ENCODE results near the gene TNFRSF8.

The TNFRSF8 gene

GRCh38 chr1:12178511-12178910, 115.4 kb downstream of the TNFRSF8 start:
- DNase-seq: no peak

GRCh38 chr1:12179111-12179519, 116.0 kb downstream of the TNFRSF8 start:
- DNase-seq: no peak

- no peak for DNase-seq
Measured at GRCh38 chr1:12179676-12180075, 116.6 kb downstream of the TNFRSF8 start.

DNA sequence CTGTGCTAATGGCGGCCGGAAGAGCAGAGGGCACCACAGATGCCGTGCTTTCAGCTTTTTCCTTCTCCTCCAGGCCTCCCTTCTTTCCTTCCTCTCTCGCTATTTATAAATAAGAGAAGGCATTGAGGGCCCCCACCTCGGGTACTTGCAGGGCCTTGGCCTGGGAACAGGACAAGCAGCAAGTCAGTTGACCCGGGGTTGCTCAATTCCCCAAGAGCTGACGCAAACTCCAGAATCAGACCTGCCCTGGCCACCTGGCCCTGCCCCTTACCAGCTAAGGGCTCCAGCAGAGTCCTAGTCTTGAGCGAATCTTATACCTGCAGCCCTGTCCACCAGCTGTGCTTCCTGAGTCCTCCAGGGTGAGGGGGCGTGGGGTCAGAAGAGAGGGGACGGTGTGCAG, 117.2 kb downstream of the TNFRSF8 start:
- peak; percentile 82 for DNase-seq

DNA sequence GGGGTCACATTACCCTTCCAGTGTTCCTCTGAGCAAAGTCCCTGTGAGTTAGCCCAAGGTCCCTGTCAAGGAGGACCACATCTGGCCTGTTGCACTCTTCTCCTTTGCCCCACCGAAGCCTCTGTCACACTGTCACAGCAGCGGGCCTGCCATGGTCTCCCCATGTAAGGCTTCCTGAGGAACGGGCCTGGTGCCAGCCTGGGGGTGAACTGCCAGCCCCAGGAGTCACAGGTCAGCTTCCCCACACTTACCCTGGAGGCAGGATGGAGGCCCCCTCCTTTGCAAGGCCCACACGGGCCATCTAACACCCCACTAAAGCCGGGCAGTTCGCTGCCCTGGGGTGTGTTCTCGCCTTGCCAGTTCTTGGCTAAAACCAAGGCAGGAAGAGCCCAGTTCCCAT, 117.8 kb downstream of the TNFRSF8 start:
- no peak for DNase-seq

DNA sequence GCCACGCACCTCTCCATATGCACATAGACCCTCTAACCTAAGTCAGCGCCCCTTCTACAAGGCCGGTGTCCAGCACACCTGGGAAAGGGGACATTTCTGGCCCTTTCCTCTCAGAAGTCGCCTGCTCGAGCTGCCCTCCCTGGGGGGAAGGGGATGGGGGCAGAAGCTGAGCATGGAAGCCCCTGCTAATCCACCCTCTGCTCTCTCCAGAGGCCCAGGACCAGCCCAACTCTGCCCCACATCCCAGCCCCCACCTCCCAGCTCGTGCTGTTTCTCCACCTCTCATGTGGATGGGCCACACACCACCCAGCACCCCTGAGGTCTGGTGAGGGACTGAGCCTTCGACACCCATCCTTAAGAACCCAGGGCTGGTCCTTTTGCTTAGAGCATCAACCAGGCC, 118.5 kb downstream of the TNFRSF8 start:
- no peak for DNase-seq

DNA sequence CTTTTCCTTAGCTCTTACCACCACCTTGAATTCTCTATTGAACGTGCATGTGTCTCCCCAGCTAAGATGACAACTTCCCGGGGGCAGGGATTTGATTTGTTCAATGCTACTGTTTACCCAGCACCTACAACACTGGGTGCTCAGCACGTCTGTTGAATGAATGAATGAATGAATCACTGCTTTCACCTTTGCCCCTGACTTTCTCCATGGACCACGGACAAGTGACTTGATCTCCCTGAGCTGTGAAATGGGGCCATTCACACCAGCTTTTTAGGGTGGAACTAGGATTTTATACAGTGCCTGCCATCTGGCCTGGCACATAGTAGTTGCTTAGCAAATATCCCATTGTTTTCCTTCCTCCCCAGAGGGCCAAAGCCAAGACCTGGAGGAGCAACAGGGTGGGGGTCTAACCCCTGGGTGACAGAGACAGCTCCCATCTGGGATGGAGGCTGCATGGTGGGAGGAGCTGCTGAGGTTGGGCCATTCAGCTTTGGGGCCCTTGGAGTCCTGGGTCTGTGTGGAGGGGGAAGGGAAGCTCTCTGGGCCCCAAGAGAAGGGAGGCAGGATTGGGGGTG, 119.4 kb downstream of the TNFRSF8 start:
- DNase-seq: no peak

DNA sequence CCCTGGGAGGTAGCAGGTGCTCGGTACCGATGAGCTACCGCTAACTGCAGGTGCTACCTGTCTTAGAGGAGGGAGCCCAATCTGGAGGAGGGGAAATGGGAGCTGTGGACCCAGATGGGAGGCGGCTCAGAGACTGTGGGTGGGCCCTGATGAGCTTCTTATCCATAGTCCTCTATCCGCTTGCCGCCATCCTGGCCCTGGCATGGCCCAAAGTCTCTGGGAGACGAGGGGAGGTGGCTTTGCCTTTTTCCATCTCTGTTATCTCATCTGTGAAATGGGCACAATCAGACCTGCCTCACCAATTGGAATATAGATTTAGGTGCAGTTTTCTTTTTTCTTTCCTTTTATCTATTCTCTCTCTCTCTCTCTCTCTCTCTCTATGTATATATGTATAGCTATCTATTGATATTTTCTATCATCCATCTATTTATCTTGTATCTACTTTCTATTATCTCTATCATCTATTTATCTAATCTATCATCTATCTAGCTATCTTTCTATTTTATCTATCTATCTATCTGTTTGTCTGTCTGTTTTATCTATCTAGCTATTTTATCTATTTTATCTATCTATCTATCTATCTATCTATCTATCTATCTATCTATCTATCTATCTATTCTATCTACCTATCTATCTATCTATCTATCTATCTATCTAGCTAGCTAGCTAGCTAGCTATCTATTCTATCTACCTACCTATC, 120.1 kb downstream of the TNFRSF8 start:
- no peak for DNase-seq

GRCh38 chr1:12184008-12184681, 121.0 kb downstream of the TNFRSF8 start:
- DNase-seq: peak; percentile 35

GRCh38 chr1:12185036-12185917, 122.2 kb downstream of the TNFRSF8 start:
- DNase-seq: no peak

GRCh38 chr1:12185918-12186678, 123.0 kb downstream of the TNFRSF8 start:
- DNase-seq: no peak

GRCh38 chr1:12186679-12186985, 123.5 kb downstream of the TNFRSF8 start:
- DNase-seq: no peak

- no peak for DNase-seq
Measured at GRCh38 chr1:12188115-12188514, 125.0 kb downstream of the TNFRSF8 start.

GRCh38 chr1:12188657-12189327, 125.7 kb downstream of the TNFRSF8 start:
- DNase-seq: no peak

DNA sequence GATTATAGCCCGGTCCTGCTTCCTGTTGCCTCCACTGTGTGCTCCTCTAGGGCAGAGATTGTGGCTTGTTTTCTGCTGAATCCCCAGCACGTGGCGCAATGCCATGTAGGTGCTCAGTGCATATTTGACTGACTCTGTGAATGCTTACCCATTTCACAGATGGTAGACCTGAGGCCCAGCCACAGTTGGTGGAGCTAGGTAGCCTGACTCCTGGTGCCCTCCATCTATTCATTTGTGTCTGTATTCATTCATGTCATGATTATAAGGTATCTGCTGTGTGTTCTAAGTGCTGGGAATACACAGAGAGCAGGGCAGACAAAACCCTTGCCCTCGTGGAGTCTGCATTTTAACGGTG, 126.2 kb downstream of the TNFRSF8 start:
- no peak for DNase-seq

DNA sequence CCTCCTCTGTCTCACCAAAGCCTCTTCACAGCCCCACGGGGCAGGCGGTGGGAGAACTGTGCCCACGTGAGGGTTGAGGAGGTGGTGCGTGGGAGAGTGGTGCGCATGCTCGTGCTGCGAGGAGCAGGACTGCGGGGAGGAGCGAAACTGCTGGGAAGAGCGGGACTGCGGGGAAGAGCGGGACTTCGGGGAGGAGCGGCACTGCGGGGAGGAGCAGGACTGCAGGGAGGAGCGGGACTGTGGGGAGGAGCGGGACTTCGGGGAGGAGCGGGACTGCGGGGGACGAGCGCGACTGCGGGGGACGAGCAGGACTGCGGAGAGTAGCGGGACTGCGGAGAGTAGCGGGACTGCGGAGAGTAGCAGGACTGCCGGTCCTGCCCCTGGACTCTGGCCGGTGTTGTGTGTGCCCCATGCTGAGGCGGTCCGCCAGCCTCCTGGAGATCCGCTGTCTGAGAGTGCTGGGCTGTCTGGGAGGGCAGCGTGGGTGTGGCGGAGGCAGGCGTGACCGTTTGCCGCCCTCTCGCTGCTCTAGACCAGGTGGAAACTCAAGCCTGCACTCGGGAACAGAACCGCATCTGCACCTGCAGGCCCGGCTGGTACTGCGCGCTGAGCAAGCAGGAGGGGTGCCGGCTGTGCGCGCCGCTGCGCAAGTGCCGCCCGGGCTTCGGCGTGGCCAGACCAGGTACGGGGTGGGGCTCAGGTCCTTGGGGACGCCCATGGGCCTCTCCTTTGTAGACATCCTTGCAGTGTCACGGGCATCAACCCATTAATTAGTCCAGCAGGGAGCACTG, 128.3 kb downstream of the TNFRSF8 start:
- DNase-seq: no peak
